H1 (cell line): Measurements from ENCODE around the gene AP1G2. TPM values are rescaled to one million over a fixed set of nuclear protein-coding genes. Genes with fewer than 3 reads are reported as not detected.

Source experiments
- CHD7 ChIP-seq: fragments of 300-600 bp; sonication (generic); IDR thresholded peaks from 2 replicates; pipeline ENCODE4 v1.7.1; 2012; ENCODE audit warnings: low read length, moderate library complexity, mild to moderate bottlenecking, inconsistent platforms; ENCODE audit not compliant: insufficient replicate concordance
- CTBP2 ChIP-seq: IDR thresholded peaks from 2 replicates; pipeline ENCODE4 v1.7.0; 2011; ENCODE audit warnings: borderline replicate concordance, mild to moderate bottlenecking, moderate library complexity, mixed read lengths, low read length; ENCODE audit not compliant: insufficient read depth, insufficient read length
- EGR1 ChIP-seq: IDR thresholded peaks from 2 replicates; pipeline ENCODE4 v1.6.1; 2011; ENCODE audit warnings: low read depth, low read length, borderline replicate concordance
- GABPA ChIP-seq: IDR thresholded peaks from 2 replicates; pipeline ENCODE4 v1.6.1; 2011; ENCODE audit warnings: mild to moderate bottlenecking, low read length, moderate library complexity, borderline replicate concordance; ENCODE audit not compliant: insufficient read depth
- HDAC2 ChIP-seq, 2 experiments: fragments of 300-600 bp in 1 of 2; sonication (generic) in 1 of 2; IDR thresholded peaks; 2 replicates each; pipeline ENCODE4 v1.6.1; 2011 to 2012; ENCODE audit warnings: low read depth in 2 of 2, low read length in 2 of 2, mild to moderate bottlenecking in 2 of 2, moderate library complexity in 2 of 2, borderline replicate concordance in 1 of 2, inconsistent platforms in 1 of 2
- JUN ChIP-seq: IDR thresholded peaks from 2 replicates; pipeline ENCODE4 v1.6.1; 2011; ENCODE audit warnings: low read depth, mild to moderate bottlenecking, improper control_type of control experiment, low read length
- KDM1A ChIP-seq: fragments of 200-600, 300-600 bp; sonication (generic); IDR thresholded peaks from 2 replicates; pipeline ENCODE4 v1.7.1; 2016; ENCODE audit warnings: mild to moderate bottlenecking, low read length, borderline replicate concordance
- MAFK ChIP-seq: IDR thresholded peaks from 2 replicates; pipeline ENCODE4 v1.6.1; 2012; ENCODE audit warnings: low read depth, mild to moderate bottlenecking, improper control_type of control experiment, low read length
- SIX5 ChIP-seq: IDR thresholded peaks from 2 replicates; pipeline ENCODE4 v1.6.1; 2011; ENCODE audit warnings: mild to moderate bottlenecking, low read depth, low read length
- polyA plus RNA-seq, 7 experiments: library from polyadenylated mRNA; depleted of rRNA in 3 of 7; stranded (reverse) in 5 of 7; unstranded in 2 of 7; fragments of >200 nt in 5 of 7; fragments of 200-250 nt in 2 of 7; gene quantifications; 1 replicate in 5 of 7; 2 replicates in 1 of 7; 4 replicates in 1 of 7; pipeline versions ENCODE4 v1.2.1 to v1.2.3, GENCODE V29; 2011 to 2013; ENCODE audit warnings: missing spikeins in 2 of 7, mixed read lengths in 2 of 7
- total RNA-seq: library from RNA; stranded (reverse); fragmentation: NEBNext Ultra II Directional; extraction: Animal tissue kit (Norgen Biotek cat#: 25700); gene quantifications from 2 replicates; pipeline ENCODE4 v1.2.1, GENCODE V29; 2021

The AP1G2 gene
- total and polyA plus RNA-seq, 2 of the 8 experiments (the other 6 are each of a cell fraction or from before 2014, with no cell fraction given): 70.9 to 134 TPM

GRCh38 chr14:23544511-23545447, 22.8 kb downstream of the AP1G2 start (continued):
- TF ChIP-seq HDAC2 (IDR thresholded peaks at IDR 0.05; ENCODE audit: borderline replicate concordance in 1 of 2, low read depth in 2 of 2, low read length in 2 of 2) (no peak), KDM1A (0 out of 2 replicates have a peak, but pooled peaks have one; percentile 39), CTBP2 (no peak), CHD7 (no peak), GABPA (no peak), MAFK (no peak), EGR1 (no peak), SIX5 (no peak), JUN (no peak)
